GM21447 (cell line): Measurements from ENCODE around the gene CYP4A22.
"Not testable (repeated sequence)": the region's sequence is repeated elsewhere in the genome, so short reads cannot be mapped to it uniquely, and the experiment has no call there.

Experiments
- ATAC-seq: cut with Tn5 transposase; IDR thresholded peaks from one replicate; pipeline ENCODE4 v1.9.1; 2021; ENCODE audit not compliant: unreplicated experiment

CYP4A22 gene, protein sequence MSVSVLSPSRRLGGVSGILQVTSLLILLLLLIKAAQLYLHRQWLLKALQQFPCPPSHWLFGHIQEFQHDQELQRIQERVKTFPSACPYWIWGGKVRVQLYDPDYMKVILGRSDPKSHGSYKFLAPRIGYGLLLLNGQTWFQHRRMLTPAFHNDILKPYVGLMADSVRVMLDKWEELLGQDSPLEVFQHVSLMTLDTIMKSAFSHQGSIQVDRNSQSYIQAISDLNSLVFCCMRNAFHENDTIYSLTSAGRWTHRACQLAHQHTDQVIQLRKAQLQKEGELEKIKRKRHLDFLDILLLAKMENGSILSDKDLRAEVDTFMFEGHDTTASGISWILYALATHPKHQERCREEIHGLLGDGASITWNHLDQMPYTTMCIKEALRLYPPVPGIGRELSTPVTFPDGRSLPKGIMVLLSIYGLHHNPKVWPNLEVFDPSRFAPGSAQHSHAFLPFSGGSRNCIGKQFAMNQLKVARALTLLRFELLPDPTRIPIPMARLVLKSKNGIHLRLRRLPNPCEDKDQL

DNA sequence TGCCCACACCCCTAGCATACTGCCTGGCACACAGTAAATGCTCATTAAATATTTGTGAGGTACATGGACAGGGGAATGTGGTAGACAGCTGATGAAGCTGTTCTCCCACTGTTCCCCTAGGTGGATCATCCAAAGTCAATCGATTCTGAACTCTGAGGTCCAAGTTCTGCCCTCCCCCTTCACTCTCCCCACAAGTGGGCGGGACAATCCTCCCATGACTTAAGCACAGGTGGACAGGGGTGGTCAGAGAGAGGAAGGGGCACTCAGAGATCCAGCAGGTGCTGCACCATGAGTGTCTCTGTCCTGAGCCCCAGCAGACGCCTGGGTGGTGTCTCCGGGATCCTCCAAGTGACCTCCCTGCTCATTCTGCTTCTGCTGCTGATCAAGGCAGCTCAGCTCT, at the start of gene CYP4A22:
TSS of gene CYP4A22 (plus strand) at position 244 of the 400 bp plus-strand sequence. CDS start at position 289, 45 bp downstream.
- ATAC-seq, result no peak

DNA sequence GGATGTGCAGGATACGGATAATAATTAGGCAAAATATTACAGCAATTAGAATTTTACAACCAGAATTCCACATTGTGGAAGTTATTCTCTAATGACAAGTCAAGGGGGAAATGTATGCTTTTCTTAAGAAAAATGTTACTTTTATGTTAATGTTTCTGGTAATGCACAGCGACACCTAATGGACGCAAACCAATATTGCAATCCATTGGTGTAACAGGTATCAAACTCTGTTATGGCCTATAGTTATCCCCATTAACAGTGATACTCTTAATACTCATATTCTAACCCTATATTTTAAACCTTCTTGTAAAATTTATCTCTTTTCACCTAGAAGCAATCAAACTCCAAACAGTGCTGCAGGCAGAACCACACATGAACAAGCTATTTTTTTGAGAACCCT, 47.9 kb upstream of the CYP4A22 start:
- ATAC-seq, result not testable (repeated sequence)

DNA sequence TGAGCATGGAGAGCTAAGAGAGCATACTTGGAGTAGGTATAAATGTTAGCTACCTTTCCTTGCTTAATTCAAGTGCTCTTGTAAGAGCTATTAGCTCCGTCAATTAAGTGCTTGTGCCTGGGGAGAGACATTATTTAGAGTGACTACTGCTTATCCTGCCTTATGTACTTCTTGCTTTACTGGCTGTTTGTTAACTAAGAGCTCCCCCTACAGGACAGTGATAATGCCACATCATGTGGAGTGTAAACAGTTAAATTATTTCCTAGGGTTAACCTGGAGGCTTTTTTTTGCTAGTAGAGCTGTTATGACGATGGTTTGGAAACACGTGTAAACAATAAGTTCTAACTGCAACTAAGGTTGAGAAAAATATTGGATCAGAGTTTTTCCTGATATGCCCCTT, 45.8 kb upstream of the CYP4A22 start:
- ATAC-seq, result not testable (repeated sequence)

DNA sequence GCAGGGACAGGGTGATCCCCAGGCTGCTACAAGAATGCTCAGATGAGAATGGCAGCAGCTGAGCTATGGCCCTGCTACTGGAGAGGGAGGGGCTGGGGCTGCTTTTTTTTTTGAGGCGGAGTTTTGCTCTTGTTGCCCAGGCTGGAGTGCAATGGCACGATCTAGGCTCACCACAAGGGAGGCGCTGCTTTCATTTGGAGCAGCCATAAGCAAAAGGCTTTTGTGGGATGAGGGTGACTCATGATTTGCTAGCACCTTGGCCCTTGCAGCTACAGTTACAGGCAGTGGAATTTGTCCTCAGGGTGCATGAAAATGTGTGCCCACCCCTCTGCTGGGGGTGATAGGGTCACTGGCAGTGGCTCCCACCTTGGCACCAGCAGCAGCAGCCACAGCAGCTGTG, 32.4 kb upstream of the CYP4A22 start:
- no peak for ATAC-seq

DNA sequence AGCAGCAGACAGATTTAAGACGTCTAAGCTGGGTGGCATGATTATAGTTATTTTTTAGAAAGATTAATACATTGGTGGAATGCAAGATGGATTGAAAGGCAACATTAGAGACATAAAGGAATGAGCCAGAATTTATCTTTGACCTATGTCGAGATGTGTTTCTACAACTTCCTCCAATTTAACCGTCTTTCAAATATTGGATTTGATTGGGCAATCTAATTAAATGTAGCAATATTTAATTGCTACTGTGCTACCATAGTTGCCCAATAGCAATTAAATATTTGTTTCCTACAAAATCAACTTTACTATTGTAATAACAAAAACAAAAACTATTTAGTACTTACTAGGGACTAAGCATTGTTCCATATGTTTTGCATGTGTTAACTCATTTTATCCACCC, 30.4 kb upstream of the CYP4A22 start:
- no peak for ATAC-seq

DNA sequence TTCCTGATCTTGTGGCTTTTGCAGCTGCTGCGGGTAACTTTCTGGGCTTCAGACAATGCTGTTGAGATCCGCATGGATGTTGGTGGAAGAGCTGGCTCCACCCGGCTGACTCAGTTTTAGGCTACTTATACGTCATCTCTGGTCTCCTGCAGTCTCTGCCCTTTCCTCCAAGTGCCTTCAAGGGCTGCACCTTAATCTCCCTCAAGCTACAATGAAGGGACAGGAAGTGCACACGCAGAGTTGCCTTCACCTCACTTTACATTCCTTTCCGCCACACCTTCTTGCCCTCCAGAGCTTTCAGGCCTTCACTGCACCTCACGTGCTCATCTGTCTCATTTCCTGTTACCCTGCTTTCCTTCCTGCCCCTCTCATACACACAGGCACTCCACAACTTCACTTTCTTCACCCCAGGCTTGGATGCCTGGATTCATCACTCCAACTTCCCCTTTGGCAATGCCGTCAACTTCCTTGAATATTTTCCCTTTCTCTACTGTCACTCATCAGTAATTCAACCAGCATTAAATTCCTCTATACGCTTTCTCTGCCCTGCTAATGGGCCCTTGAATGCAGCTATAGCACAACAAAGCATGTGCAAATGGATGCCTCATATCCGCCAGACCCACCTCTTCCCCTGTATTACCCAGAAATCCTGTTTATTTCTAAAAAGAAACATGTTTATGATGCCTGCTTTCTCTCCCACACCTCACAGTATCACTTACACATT, 29.2 kb upstream of the CYP4A22 start:
- ATAC-seq, result not testable (repeated sequence)

DNA sequence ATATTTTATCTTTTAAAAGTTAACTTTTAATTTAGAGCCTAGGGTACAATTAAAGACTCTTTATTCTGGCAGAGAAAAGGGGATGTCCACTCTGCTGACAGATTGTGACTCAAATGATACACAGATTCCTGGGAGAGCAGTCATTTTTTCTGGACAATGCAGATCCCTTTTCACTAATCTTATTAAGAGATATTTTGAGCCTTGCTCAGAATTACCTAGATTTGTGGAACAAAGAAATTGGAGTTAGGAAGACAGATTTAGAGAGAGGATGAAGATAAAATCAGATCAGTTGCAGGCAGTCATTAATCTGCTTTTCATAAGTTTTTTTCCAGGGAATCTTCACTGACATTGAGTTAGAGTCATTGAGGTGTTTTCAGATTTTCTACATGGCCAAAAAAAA, 27.8 kb upstream of the CYP4A22 start:
- ATAC-seq, result not testable (repeated sequence)

DNA sequence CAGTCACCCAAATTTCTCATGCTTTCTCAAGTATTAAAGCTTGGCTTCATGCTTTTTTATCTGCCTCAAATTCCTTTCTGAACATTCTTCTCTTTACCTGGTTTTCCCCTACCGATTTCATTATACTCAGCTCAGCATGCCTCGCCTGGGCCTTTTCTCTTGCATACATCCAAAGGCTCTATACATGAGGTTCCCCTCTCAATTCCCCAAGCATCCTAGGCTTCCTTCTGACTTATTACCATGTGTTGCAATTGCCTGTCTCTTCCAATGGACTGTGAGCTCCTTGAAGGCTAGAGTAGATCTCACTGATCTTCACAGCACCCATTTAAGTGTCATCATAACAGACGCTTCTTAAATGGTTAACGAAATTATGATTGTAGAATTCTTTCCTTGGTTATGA, 24.1 kb upstream of the CYP4A22 start:
- ATAC-seq, result no peak

DNA sequence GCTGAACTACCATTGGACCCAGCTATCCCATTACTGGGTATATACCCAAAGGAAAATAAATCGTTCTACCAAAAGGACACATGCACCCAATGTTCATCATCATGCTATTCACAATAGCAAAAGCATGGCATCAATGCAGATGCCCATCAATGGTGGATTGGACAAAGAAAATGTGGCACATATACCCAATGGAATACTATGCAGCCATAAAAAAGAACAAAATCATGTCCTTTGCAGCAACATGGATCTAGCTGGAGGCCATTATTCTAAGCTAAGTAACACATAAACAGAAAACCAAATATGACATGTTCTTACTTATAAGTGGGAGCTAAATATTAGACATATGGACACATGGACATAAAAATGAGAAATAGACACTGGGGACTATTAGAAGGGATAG, 16.2 kb upstream of the CYP4A22 start:
- not testable (repeated sequence) for ATAC-seq

DNA sequence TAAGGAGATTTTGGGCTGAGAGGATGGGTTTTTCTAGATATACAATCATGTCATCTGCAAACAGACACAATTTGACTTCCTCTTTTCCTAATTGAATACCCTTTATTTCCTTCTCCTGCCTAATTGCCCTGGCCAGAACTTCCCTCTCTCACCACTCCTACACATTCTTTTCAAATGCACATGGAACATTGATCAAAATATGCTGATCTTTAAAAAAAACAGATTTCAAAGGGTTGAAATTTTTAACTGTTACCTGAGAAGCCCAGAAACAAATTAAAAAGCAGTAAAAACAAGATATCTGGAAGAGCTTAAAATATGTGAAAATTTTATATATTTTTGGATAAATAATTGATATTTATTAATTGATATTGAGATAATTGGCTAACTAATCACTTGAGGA, 12.4 kb upstream of the CYP4A22 start:
- ATAC-seq, result not testable (repeated sequence)

DNA sequence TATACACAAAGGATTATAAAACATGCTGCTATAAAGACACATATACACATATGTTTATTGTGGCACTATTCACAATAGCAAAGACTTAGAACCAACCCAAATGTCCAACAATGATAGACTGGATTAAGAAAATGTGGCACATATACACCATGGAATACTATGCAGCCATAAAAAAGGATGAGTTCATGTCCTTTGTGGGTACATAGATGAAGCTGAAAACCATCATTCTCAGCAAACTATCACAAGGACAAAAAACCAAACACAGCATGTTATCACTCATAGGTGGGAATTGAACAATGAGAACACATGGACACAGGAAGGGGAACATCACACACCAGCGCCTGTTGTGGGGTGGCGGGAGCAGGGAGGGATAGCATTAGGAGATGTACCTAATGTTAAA, 10.2 kb upstream of the CYP4A22 start:
- not testable (repeated sequence) for ATAC-seq

DNA sequence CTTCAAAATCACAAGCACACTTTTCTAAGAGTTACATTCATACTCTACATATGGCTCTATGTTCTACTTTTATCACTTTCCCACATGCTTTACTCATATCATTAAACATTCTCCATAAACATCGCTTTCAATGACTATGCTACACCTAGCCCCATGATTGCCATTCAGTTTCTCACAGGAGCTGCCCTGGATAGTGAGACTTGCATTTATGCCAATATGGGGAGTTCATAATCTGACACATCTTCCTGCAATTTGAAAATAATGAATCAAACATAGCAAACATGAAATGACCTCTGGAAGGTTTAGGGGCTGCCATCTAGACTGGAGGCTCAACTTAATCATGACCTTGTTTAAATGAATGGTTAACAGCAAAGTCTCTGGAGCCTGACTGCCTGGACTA, 9.0 kb upstream of the CYP4A22 start:
- no peak for ATAC-seq

DNA sequence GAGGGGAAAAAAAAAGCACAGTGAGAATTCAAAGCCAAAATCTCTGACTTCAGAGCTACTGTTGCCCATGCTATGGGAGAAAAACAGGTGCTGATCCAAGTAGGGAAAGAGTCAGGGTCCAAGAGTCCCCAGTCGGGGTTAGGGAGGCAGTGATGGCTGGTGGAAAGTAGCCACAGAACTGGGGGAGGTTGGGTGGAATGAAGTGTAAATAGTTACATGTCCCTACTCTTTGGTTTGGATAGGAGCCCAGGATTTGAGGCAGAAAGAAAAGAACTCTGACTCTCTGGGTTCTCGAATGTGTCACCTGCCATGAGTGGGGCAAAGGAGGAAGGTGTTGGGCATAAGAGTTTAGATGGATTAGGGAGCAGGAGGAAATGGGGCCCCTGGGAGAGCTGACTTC, 8.4 kb upstream of the CYP4A22 start:
- ATAC-seq, result not testable (repeated sequence)

DNA sequence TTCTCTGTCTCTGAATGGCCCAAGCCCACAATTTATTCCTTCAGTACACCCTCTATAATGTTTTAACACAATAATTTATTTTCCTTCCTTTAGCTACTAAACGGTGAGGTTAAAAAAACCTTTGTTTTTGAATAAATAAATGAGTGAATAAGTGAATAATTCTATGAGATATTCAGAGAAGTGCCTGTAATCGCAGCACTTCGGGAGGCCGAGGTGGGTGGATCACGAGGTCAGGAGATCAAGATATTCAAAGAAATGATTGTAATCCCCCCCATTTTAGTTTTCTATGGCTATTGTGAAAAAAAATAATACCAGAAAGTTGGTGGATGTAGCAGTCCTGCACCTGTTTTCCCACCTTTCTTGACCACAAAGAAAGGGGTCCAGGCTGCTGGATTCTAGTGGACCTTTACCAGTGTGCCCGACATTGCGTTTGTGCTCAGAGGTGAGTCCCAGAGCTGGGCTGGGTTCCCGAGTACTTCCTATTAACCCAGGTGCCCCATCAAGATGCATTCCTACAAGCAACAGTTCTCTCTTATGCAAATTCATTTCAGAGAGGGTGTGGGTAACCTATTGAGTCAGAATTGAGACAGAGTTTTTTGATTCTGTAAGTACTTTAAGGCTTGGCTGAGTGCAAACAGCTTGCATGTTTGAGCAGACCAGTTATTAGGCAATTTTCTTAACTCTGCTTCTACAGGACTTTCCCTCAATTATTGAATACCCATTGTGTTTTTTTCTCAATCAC, 7.6 kb upstream of the CYP4A22 start:
- not testable (repeated sequence) for ATAC-seq

DNA sequence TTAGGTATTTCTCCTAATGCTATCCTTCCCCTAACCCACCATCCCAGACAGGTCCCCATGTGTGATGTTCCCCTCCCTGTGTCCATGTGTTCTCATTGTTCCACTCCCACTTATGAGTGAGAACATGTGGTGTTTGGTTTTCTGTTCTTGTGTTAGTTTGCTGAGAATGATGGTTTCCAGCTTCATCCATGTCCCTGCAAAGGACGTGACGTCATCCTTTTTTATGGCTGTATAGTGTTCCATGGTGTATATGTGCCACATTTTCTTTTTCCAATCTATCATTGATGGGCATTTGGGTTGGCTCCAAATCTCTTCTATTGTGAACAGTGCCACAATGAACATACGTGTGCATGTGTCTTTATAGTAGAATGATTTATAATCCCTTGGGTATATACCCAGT, 4.6 kb upstream of the CYP4A22 start:
- ATAC-seq, result not testable (repeated sequence)

DNA sequence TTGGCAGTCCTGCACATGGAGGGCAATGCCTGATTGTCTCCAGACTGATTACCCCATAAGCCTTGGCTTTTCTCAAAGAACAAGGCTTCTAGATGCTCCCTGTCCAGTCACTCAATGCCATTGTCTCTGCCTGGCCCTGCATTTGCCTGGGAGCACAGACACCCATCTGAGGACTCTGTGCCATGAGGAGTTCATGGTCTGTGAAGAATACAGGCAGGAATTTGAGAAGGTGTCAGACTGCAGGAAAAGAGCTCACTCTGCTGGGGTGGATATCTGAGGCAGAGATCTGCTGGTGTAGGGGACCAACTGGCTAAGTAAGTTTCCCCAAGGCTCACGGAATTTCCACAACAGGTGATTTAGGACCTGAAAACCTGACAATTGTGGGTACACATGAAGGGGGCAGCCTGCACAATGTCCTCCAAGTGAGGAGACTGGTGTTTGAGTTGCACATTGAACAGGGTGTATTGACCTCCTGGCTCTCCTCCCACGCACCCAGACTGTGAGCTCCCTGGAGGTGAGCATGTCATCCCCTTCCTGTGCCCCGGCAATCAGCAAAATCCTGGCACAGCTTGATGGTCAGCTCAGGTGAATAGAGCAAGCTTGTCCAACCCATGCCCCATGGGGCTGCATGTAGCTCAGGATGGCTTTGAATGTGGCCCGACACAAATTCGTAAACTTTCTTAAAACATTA, 829 bp downstream of the CYP4A22 start:
- ATAC-seq, result no peak

DNA sequence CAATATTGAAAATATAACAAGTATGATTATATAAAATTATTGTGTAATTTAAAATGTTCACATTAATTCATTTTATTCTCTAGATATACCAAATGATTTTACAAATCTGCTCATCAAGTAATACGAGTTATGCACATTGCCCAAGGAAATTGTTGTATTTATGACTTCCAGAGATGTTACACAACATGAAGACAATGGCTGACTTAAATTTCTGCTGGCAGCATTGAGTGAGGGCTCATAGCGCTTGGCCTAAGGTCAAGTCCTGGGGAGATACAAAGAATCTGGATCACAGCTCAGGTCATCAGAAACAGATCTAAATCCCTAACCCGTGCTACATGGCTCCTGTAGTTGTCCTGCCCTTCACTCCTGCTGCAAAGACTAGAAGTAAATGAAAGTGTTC, 3.1 kb downstream of the CYP4A22 start:
- not testable (repeated sequence) for ATAC-seq

DNA sequence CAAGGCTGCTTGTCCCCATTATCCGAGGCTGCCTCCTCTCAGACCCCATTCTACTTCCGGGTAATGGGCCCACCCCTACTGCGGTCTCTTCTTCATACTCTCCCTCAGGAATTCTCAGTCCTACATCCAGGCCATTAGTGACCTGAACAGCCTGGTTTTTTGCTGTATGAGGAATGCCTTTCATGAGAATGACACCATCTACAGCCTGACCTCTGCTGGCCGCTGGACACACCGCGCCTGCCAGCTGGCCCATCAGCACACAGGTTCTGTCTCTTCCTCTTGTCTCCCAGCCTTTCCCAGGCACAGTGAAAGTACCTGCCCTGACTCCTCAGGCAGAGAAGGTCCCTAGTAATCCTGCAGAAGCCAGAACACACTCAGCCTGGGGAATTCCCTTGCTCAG, 6.4 kb downstream of the CYP4A22 start:
- not testable (repeated sequence) for ATAC-seq

DNA sequence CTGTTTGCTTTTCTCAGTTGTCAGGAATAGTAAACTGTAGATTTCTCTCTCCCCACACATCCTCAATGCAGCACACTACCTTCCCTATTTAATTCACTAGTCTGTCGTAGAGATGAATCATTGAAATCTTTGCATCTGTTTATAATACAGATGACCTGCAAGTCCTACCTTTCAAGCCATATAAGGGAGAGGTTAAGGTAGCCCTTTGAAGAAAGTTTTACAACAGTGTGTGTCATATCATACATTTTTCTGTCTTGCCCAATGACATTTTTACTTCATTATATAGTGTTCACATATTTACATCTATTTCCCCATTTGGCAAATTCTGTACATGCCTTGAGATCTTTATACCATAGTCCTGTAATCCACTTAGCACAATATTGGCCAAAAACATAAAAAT, 9.3 kb downstream of the CYP4A22 start:
- ATAC-seq, result not testable (repeated sequence)

DNA sequence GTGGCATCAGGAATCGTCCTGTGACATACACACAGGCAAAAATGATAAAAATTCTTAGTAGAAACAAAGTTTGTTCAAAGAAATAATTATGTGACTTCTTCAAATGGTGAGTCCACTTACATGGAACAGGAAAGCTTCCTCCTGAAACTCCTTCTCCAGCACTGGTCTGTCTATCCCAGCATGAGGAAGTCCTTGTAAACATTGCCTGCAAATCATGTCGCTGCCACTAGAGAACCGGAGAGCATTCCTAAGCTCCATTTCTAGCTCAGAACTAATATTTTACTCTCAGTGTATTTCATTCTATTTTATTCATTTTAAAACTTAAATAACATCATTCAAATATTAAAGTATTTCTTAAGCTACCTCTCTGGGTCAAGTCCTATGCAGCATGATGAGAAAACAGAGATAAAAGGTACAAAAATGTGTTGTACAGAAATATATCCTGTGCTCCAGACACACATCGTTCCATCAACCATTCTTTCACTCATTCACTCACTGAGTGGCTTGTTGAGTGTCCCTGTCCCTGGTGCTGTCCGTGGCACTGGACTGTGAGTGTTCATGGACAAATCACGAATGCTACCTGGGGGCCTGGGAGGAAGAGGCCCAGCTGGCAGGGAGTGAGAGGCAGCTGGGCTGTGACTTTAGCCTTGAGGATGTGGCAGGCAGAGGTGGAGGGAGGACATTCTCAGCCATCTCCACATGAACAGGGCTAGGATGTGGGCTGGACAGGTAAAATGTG, 10.0 kb downstream of the CYP4A22 start:
- ATAC-seq, result no peak
